Endothelial cell (in vitro differentiated cells): ENCODE measurements around the gene SHQ1. TPM values are rescaled to one million over a fixed set of nuclear protein-coding genes. Genes with fewer than 3 reads are reported as not detected.

Experiments used
- DNase-seq: peaks from one replicate; pipeline ENCODE4 v3.0.0; 2021; ENCODE audit warnings: low spot score
- H3K27ac Mint-ChIP-seq: one replicate; pipeline ENCODE4 v1.8.0; 2021; ENCODE audit warnings: mixed read lengths, inconsistent platforms; ENCODE audit not compliant: unreplicated experiment
- H3K27me3 Mint-ChIP-seq: one replicate; pipeline ENCODE4 v1.8.0; 2021; ENCODE audit warnings: mild to moderate bottlenecking, moderate library complexity, mixed read lengths, inconsistent platforms; ENCODE audit not compliant: unreplicated experiment
- H3K36me3 Mint-ChIP-seq: one replicate; pipeline ENCODE4 v1.8.0; 2021; ENCODE audit warnings: mild to moderate bottlenecking, low read depth, mixed read lengths, inconsistent platforms; ENCODE audit not compliant: unreplicated experiment
- H3K4me1 Mint-ChIP-seq: one replicate; pipeline ENCODE4 v1.8.0; 2021; ENCODE audit warnings: mild to moderate bottlenecking, mixed read lengths, inconsistent platforms; ENCODE audit not compliant: unreplicated experiment
- H3K4me3 Mint-ChIP-seq: one replicate; pipeline ENCODE4 v1.8.0; 2021; ENCODE audit warnings: mild to moderate bottlenecking, mixed read lengths, inconsistent platforms; ENCODE audit not compliant: unreplicated experiment
- H3K9me3 Mint-ChIP-seq: one replicate; pipeline ENCODE4 v1.8.0; 2021; ENCODE audit warnings: mixed read lengths, inconsistent platforms; ENCODE audit not compliant: unreplicated experiment
- total RNA-seq: library from RNA; stranded (reverse); fragmentation: NEBNext Ultra II Directional; extraction: Animal tissue kit (Norgen Biotek cat#: 25700); gene quantifications from one replicate; pipeline ENCODE4 v1.2.1, GENCODE V29; 2021; ENCODE audit not compliant: unreplicated experiment
- TF ChIP-seq, protein P1 (sequence below): fragments of 200-600 bp; sonication (generic); IDR thresholded peaks from one replicate; pipeline ENCODE4 v1.5.0; 2021; ENCODE audit warnings: antibody characterized with exemption; ENCODE audit not compliant: unreplicated experiment

The SHQ1 gene
- total RNA-seq, 1 donor from 2014 or later, result 26.9 TPM

GRCh38 chr3:72836923-72837322 lies 11.3 kb downstream of the SHQ1 start:
- DNase-seq, result no peak
- Mint-ChIP-seq H3K36me3 (peaks cover 27% of the 10 kb centered on the region), H3K9me3 (no peaks in the 10 kb centered on the region), H3K4me1 (peaks cover 7% of the 10 kb centered on the region), H3K27me3 (no peaks in the 10 kb centered on the region), H3K27ac (no peak overlapping the region), H3K4me3 (no peak overlapping the region)
- TF ChIP-seq, protein P1, sequence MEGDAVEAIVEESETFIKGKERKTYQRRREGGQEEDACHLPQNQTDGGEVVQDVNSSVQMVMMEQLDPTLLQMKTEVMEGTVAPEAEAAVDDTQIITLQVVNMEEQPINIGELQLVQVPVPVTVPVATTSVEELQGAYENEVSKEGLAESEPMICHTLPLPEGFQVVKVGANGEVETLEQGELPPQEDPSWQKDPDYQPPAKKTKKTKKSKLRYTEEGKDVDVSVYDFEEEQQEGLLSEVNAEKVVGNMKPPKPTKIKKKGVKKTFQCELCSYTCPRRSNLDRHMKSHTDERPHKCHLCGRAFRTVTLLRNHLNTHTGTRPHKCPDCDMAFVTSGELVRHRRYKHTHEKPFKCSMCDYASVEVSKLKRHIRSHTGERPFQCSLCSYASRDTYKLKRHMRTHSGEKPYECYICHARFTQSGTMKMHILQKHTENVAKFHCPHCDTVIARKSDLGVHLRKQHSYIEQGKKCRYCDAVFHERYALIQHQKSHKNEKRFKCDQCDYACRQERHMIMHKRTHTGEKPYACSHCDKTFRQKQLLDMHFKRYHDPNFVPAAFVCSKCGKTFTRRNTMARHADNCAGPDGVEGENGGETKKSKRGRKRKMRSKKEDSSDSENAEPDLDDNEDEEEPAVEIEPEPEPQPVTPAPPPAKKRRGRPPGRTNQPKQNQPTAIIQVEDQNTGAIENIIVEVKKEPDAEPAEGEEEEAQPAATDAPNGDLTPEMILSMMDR, result no peak

DNA sequence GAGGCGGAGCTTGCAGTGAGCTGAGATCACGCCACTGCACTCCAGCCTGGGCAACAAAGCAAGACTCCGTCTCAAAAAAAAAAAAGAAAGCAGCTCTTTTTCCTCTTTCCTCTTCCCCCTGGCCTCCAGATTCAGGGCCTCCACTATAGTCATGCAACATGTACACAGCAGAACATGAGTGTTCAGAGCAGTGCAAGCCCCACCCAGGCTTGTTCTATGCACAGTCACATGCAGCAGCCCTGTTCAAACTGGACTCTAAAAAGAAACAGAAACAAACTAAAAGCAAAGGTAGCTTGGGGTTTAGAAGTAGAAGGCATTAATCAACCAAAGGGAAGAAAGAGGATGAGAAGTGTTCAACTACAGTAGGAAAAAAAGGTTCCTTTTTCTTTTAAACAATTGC lies 11.8 kb downstream of the SHQ1 start:
- Mint-ChIP-seq H3K27ac (no peak overlapping the region), H3K36me3 (peaks cover 22% of the 10 kb centered on the region), H3K9me3 (no peaks in the 10 kb centered on the region), H3K4me3 (no peak overlapping the region), H3K4me1 (peaks cover 7% of the 10 kb centered on the region), H3K27me3 (no peaks in the 10 kb centered on the region)
- TF ChIP-seq, protein P1, result no peak
- DNase-seq, result no peak

DNA sequence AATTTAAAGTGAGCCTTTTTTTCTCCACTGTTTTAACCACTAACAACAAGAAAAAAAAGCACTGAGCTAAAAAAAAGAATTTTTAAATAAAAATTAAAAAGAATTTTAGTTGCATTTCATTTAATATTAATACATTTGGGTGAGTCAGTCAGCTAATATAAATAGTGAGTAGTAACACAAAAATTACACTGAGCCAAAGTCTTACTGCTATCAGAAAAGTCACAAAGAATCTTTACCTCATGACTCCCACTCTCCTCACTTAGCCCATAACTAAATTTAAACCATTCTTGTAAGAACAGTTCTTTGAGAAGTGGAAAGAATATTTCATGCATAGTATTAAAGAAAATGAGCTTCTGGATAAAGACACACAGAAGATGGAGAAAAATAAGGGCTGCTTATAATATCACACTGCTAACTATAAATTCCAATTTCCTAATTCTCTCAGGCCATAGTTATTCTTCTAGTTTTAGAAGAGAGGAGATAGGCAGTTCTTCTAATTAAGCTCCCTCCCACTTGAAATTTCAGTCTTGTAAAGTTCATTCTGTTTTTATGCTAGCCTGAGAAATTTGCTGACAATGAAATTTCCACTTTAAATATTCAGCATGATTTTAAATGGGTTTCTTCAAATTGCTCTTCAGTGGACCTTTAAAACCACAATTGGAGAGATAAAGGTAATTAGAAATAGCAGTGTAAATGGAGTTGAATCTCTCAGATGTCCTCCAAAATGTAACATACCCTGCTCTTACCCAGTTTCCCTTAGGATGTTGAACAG lies 17.6 kb downstream of the SHQ1 start:
- no peaks in the 10 kb centered on the region for H3K27me3 Mint-ChIP-seq
- H3K9me3 Mint-ChIP-seq, result no peaks in the 10 kb centered on the region
- H3K36me3 Mint-ChIP-seq, result peaks cover 9% of the 10 kb centered on the region
- no peak overlapping the region for H3K4me3 Mint-ChIP-seq
- no peak overlapping the region for H3K27ac Mint-ChIP-seq
- TF ChIP-seq, protein P1, result no peak
- DNase-seq, result no peak
- peaks cover 5% of the 10 kb centered on the region for H3K4me1 Mint-ChIP-seq

DNA sequence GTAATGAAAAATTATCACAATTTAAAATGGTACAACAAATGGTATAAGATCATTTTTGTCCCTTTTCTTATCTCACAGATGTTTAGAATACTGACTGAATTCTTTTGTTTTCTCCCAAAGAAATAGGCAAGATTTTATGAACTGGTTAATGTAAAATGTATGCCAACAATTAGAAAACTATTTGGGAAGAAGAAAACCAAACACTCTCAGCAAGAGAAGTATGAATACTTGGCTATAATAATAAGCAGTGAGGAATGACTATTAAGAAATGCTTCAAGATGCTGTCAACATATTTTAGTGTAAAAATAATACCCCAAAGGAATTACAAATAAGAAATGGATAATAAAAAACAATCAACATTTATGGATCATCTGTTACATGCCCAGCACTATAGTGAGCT lies 18.5 kb downstream of the SHQ1 start:
- Mint-ChIP-seq H3K27ac (no peak overlapping the region), H3K4me3 (no peak overlapping the region), H3K27me3 (no peaks in the 10 kb centered on the region), H3K9me3 (no peaks in the 10 kb centered on the region), H3K4me1 (no peaks in the 10 kb centered on the region), H3K36me3 (peaks cover 4% of the 10 kb centered on the region)
- TF ChIP-seq, protein P1, result no peak
- DNase-seq, result no peak

DNA sequence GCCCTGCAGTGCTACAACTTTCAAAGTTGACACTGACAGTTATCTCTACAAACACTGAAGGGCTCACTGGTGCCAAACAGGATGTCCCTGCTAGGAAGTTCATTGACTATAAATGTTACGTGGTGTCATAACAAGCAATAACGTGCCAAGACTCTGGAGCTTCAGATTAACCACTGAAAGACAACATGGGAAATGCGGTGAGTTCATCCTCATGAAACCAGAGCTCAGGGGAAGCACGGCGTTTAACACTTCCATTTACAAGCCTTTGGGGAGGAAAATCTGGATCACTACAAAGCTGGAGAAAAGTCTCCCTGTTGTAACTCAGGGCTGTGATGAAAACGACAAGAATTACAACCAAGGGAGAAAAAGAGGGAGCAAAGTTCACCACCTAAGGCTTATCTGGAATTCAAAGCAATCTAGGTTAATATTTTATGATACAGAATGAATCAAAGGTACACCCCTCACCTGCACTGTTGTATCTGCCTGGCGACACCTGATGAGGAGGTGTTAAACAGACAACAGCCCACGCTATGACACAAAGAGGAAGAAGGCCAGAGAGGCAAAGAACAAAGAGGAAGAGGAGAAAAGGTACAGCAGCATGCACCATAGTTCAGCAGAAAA lies 27.0 kb downstream of the SHQ1 start:
- Mint-ChIP-seq H3K36me3 (no peaks in the 10 kb centered on the region), H3K4me3 (no peak overlapping the region), H3K27ac (no peak overlapping the region), H3K27me3 (peaks cover 2% of the 10 kb centered on the region), H3K9me3 (no peaks in the 10 kb centered on the region), H3K4me1 (peaks cover 10% of the 10 kb centered on the region)
- TF ChIP-seq, protein P1, result no peak
- DNase-seq, result no peak
